Vagina (tissue), 2 donors: ENCODE results near the gene TMEM106A. TPM values are rescaled to one million over a fixed set of nuclear protein-coding genes. Genes with fewer than 3 reads are reported as not detected.
"Not testable (repeated sequence)": the region's sequence is repeated elsewhere in the genome, so short reads cannot be mapped to it uniquely, and the experiment has no call there.

ENCODE experiments used
- DNase-seq, 2 donors: peaks; one replicate each; pipeline ENCODE4 v3.0.0-alpha.2; 2017; ENCODE audit errors: extremely low spot score in 2 of 2
- H3K27ac ChIP-seq: fragments of 200-600 bp; sonication (generic); one replicate; pipeline ENCODE4 v1.5.1; 2019
- H3K27me3 ChIP-seq: fragments of 200-600 bp; sonication (generic); one replicate; pipeline ENCODE4 v1.5.1; 2019
- H3K36me3 ChIP-seq, 2 donors: fragments of 200-600 bp; sonication (generic); one replicate each; pipeline ENCODE4 v1.5.1; 2017 to 2019
- H3K4me1 ChIP-seq: fragments of 200-600 bp; sonication (generic); one replicate; pipeline ENCODE4 v1.5.1; 2019
- H3K4me3 ChIP-seq, 2 donors: fragments of 200-600 bp; sonication (generic); 1 replicate in 1 of 2; 2 replicates in 1 of 2; pipeline ENCODE4 v1.5.1; 2016 to 2019
- H3K9me3 ChIP-seq: fragments of 200-600 bp; sonication (generic); one replicate; pipeline ENCODE4 v1.5.1; 2019
- CTCF ChIP-seq, 3 experiments: fragments of 450-650 bp in 2 of 3; fragments of 200-600 bp in 1 of 3; sonication (generic) in 1 of 3; IDR thresholded peaks; one replicate each; pipeline ENCODE4 v1.5.1; 2017 to 2019; ENCODE audit warnings: antibody characterized with exemption in 3 of 3, mild to moderate bottlenecking in 2 of 3, moderate library complexity in 2 of 3
- POLR2A ChIP-seq, 2 donors: fragments of 450-650 bp; IDR thresholded peaks; one replicate each; pipeline ENCODE4 v1.6.1; 2017; ENCODE audit warnings: antibody characterized with exemption in 2 of 2, mild to moderate bottlenecking in 2 of 2, moderate library complexity in 2 of 2
- POLR2AphosphoS5 ChIP-seq, 2 donors: sonication (generic); formaldehyde crosslinking; IDR thresholded peaks; one replicate each; pipeline ENCODE4 v1.9.0; 2017; ENCODE audit warnings: antibody characterized with exemption in 2 of 2, mild to moderate bottlenecking in 2 of 2, low read depth in 1 of 2; ENCODE audit not compliant: insufficient read depth in 1 of 2
- intact Hi-C: fragments of 100-400 bp; cut with DNase I; formaldehyde crosslinking; loops from one replicate; pipeline ENCODE4 v1.15.1; 2023
- total RNA-seq: library from RNA; depleted of rRNA; stranded (reverse); fragments of >200 nt; gene quantifications from one replicate; pipeline ENCODE4 v1.2.3, GENCODE V29; 2016

Gene TMEM106A
- total RNA-seq, 1 donor from 2014 or later: 6.6 TPM

GRCh38 chr17:43219746-43220380 lies 8.2 kb downstream of the TMEM106A start:
- no peak overlapping the region for H3K4me3 ChIP-seq
- H3K27me3 ChIP-seq: no peaks in the 10 kb centered on the region
- TF ChIP-seq POLR2AphosphoS5 (IDR thresholded peaks at IDR 0.05; ENCODE audit: insufficient read depth in 1 of 2, low read depth in 1 of 2) (no peak), POLR2A (IDR thresholded peaks at IDR 0.05) (no peak), CTCF (IDR thresholded peaks at IDR 0.05) (no peak)
- intact Hi-C loops: loop anchor here (10.0 kb wide), 1 partner anchor 115 kb away; no protein-coding TSS in a partner anchor
- no peak overlapping the region for H3K27ac ChIP-seq
- no peaks in the 10 kb centered on the region for H3K9me3 ChIP-seq
- H3K4me1 ChIP-seq: no peaks in the 10 kb centered on the region
- no peak for DNase-seq
- H3K36me3 ChIP-seq: peaks cover 0 to 8% of the 10 kb centered on the region in 2 donors

- TF ChIP-seq POLR2A (IDR thresholded peaks at IDR 0.05) (no peak), POLR2AphosphoS5 (IDR thresholded peaks at IDR 0.05; ENCODE audit: insufficient read depth in 1 of 2, low read depth in 1 of 2) (no peak), CTCF (IDR thresholded peaks at IDR 0.05) (no peak)
- intact Hi-C loops: no loop called here
- H3K4me1 ChIP-seq: no peaks in the 10 kb centered on the region
- no peaks in the 10 kb centered on the region for H3K9me3 ChIP-seq
- H3K4me3 ChIP-seq: no peak overlapping the region
- no peak for DNase-seq
- H3K27me3 ChIP-seq: no peaks in the 10 kb centered on the region
- no peak overlapping the region for H3K27ac ChIP-seq
- peaks cover 0 to 10% of the 10 kb centered on the region in 2 donors for H3K36me3 ChIP-seq
Measured at GRCh38 chr17:43220511-43221125, 8.9 kb downstream of the TMEM106A start.

- intact Hi-C loops: no loop called here
- Histone ChIP-seq H3K4me3 (no peak overlapping the region), H3K9me3 (no peaks in the 10 kb centered on the region), H3K27ac (no peak overlapping the region), H3K4me1 (no peaks in the 10 kb centered on the region), H3K27me3 (no peaks in the 10 kb centered on the region), H3K36me3 (peaks cover 0 to 5% of the 10 kb centered on the region in 2 donors)
- peak in 1 of 2 donors; percentile 16 for DNase-seq
- no peak for TF ChIP-seq POLR2AphosphoS5 (IDR thresholded peaks at IDR 0.05; ENCODE audit: insufficient read depth in 1 of 2, low read depth in 1 of 2)
- no peak for TF ChIP-seq CTCF (IDR thresholded peaks at IDR 0.05)
- no peak for TF ChIP-seq POLR2A (IDR thresholded peaks at IDR 0.05)
Measured at GRCh38 chr17:43224146-43224705, 12.6 kb downstream of the TMEM106A start.

GRCh38 chr17:43226393-43226792 lies 14.7 kb downstream of the TMEM106A start:
- Histone ChIP-seq H3K4me1 (no peaks in the 10 kb centered on the region), H3K27ac (no peak overlapping the region), H3K4me3 (no peak overlapping the region), H3K36me3 (peaks cover 0 to 5% of the 10 kb centered on the region in 2 donors), H3K9me3 (no peaks in the 10 kb centered on the region), H3K27me3 (no peaks in the 10 kb centered on the region)
- intact Hi-C loops: no loop called here
- DNase-seq: peak; percentile 20 to 28
- no peak for TF ChIP-seq CTCF (IDR thresholded peaks at IDR 0.05)

- H3K27me3 ChIP-seq, H3K36me3 ChIP-seq, intact Hi-C loops, H3K4me1 ChIP-seq, H3K9me3 ChIP-seq, DNase-seq, H3K4me3 ChIP-seq, H3K27ac ChIP-seq: not testable (repeated sequence)
Measured at GRCh38 chr17:43228020-43228782, 16.5 kb downstream of the TMEM106A start, which contains the start of gene CCDC200. Gene CCDC200 (minus strand): TSS chr17:43228623. CDS start chr17:43228554, 69 bp downstream.

- H3K9me3 ChIP-seq, DNase-seq, H3K27me3 ChIP-seq, H3K36me3 ChIP-seq, H3K4me1 ChIP-seq, intact Hi-C loops: not testable (repeated sequence)
- Histone ChIP-seq H3K27ac (peak overlapping the region; percentile 24), H3K4me3 (peak overlapping the region; percentile 7 to 42)
Measured at GRCh38 chr17:43231205-43232020, 19.7 kb downstream of the TMEM106A start.

GRCh38 chr17:43232021-43232699 lies 20.5 kb downstream of the TMEM106A start:
- H3K4me1 ChIP-seq, H3K36me3 ChIP-seq, H3K27me3 ChIP-seq, H3K9me3 ChIP-seq, intact Hi-C loops: not testable (repeated sequence)
- Histone ChIP-seq H3K27ac (peak overlapping the region; percentile 24), H3K4me3 (peak overlapping the region; percentile 7 to 42)
- peak; percentile 25 to 67 for DNase-seq
